H9 (cell line): ENCODE data around the gene ANHX. TPM values are rescaled to one million over a fixed set of nuclear protein-coding genes. Genes with fewer than 3 reads are reported as not detected.

ENCODE experiments used
- DNase-seq: peaks from one replicate; pipeline ENCODE4 v3.0.0-alpha.2; 2017
- H2AFZ ChIP-seq: one replicate; pipeline ENCODE4 v1.6.1; 2013; ENCODE audit warnings: mild to moderate bottlenecking, low read length, control low read depth, moderate library complexity
- H2AK5ac ChIP-seq: 2 replicates; pipeline ENCODE4 v1.6.1; 2013; ENCODE audit warnings: low read length, control low read depth, mixed read lengths; ENCODE audit not compliant: insufficient read length
- H2BK120ac ChIP-seq: one replicate; pipeline ENCODE4 v1.6.1; 2013; ENCODE audit warnings: low read depth, mild to moderate bottlenecking, low read length, control low read depth, inconsistent platforms; ENCODE audit not compliant: poor library complexity, severe bottlenecking
- H2BK12ac ChIP-seq: 2 replicates; pipeline ENCODE4 v1.6.1; 2013; ENCODE audit warnings: low read length, control low read depth, mixed read lengths, low read depth; ENCODE audit not compliant: insufficient read length
- H2BK15ac ChIP-seq: 2 replicates; pipeline ENCODE4 v1.6.1; 2013; ENCODE audit warnings: low read depth, low read length, control low read depth
- H2BK20ac ChIP-seq: one replicate; pipeline ENCODE4 v1.6.1; 2013; ENCODE audit warnings: low read depth, mild to moderate bottlenecking, low read length, control low read depth, inconsistent platforms; ENCODE audit not compliant: poor library complexity, severe bottlenecking
- H2BK5ac ChIP-seq: 2 replicates; pipeline ENCODE4 v1.6.1; 2013; ENCODE audit warnings: low read length, control low read depth, mixed read lengths; ENCODE audit not compliant: insufficient read length
- H3K14ac ChIP-seq: 2 replicates; pipeline ENCODE4 v1.6.1; 2013; ENCODE audit warnings: low read length, control low read depth; ENCODE audit not compliant: insufficient read depth
- H3K18ac ChIP-seq: 2 replicates; pipeline ENCODE4 v1.6.1; 2013; ENCODE audit warnings: low read depth, mild to moderate bottlenecking, mixed read lengths, low read length, control low read depth; ENCODE audit not compliant: insufficient read length
- H3K23ac ChIP-seq: 2 replicates; pipeline ENCODE4 v1.6.1; 2013; ENCODE audit warnings: low read length, control low read depth, mixed read lengths, low read depth; ENCODE audit not compliant: insufficient read length
- H3K23me2 ChIP-seq: 2 replicates; pipeline ENCODE4 v1.6.1; 2013; ENCODE audit warnings: low read depth, mild to moderate bottlenecking, mixed read lengths, low read length, control low read depth; ENCODE audit not compliant: insufficient read length, poor library complexity, severe bottlenecking
- H3K27ac ChIP-seq: 2 replicates; pipeline ENCODE4 v1.5.1; 2013; ENCODE audit warnings: low read length, control low read depth, mixed read lengths, low read depth; ENCODE audit not compliant: insufficient read length
- H3K27me3 ChIP-seq: 2 replicates; pipeline ENCODE4 v1.6.1; 2013; ENCODE audit warnings: low read length, control low read depth, inconsistent platforms; ENCODE audit not compliant: insufficient read depth
- H3K4ac ChIP-seq: 2 replicates; pipeline ENCODE4 v1.6.1; 2013; ENCODE audit warnings: low read depth, mild to moderate bottlenecking, control low read depth, inconsistent platforms, low read length, moderate library complexity
- H3K4me1 ChIP-seq: 2 replicates; pipeline ENCODE4 v1.6.1; 2013; ENCODE audit warnings: low read length, control low read depth, inconsistent platforms; ENCODE audit not compliant: insufficient read depth
- H3K4me2 ChIP-seq: 2 replicates; pipeline ENCODE4 v1.6.1; 2013; ENCODE audit warnings: low read length, control low read depth, mixed read lengths; ENCODE audit not compliant: insufficient read length, insufficient read depth
- H3K56ac ChIP-seq: 2 replicates; pipeline ENCODE4 v1.6.1; 2013; ENCODE audit warnings: low read depth, mild to moderate bottlenecking, mixed read lengths, low read length, control low read depth; ENCODE audit not compliant: insufficient read length
- H3K79me1 ChIP-seq: 2 replicates; pipeline ENCODE4 v1.6.1; 2013; ENCODE audit warnings: low read depth, mild to moderate bottlenecking, moderate library complexity, low read length, control low read depth, inconsistent platforms; ENCODE audit not compliant: insufficient read depth, poor library complexity, severe bottlenecking
- H3K79me2 ChIP-seq: 2 replicates; pipeline ENCODE4 v1.6.1; 2013; ENCODE audit warnings: low read length, control low read depth, inconsistent platforms; ENCODE audit not compliant: insufficient read depth
- H3K9ac ChIP-seq: 2 replicates; pipeline ENCODE4 v1.6.1; 2013; ENCODE audit warnings: low read length, control low read depth, mixed read lengths; ENCODE audit not compliant: insufficient read length; ENCODE audit errors: extremely low read depth
- H3K9me3 ChIP-seq: one replicate; pipeline ENCODE4 v1.6.1; 2013; ENCODE audit warnings: low read depth, low read length, inconsistent platforms; ENCODE audit not compliant: control insufficient read depth
- H3T11ph ChIP-seq: one replicate; pipeline ENCODE4 v1.6.1; 2013; ENCODE audit warnings: mild to moderate bottlenecking, low read length, control low read depth, inconsistent platforms
- H4K20me1 ChIP-seq: one replicate; pipeline ENCODE4 v1.6.1; 2013; ENCODE audit not compliant: control insufficient read depth, insufficient read length, insufficient read depth
- H4K5ac ChIP-seq: 2 replicates; pipeline ENCODE4 v1.6.1; 2013; ENCODE audit warnings: low read depth, mild to moderate bottlenecking, mixed read lengths, low read length, control low read depth; ENCODE audit not compliant: insufficient read length
- H4K8ac ChIP-seq: replicated peaks from 2 replicates; pipeline ENCODE4 v1.6.1; 2013; ENCODE audit warnings: low read length, control low read depth, mixed read lengths, low read depth; ENCODE audit not compliant: insufficient read length
- H4K91ac ChIP-seq: 2 replicates; pipeline ENCODE4 v1.6.1; 2013; ENCODE audit warnings: low read depth, mild to moderate bottlenecking, moderate library complexity, mixed read lengths, low read length, control low read depth; ENCODE audit not compliant: insufficient read length
- H3K27ac Mint-ChIP-seq, 3 experiments: 2 replicates in 2 of 3; 3 replicates in 1 of 3; pipeline ENCODE4 v1.8.0; 2020 to 2021; ENCODE audit warnings: mixed read lengths in 3 of 3, mild to moderate bottlenecking in 1 of 3, moderate library complexity in 1 of 3
- H3K27me3 Mint-ChIP-seq: 2 replicates; pipeline ENCODE4 v1.8.0; 2021; ENCODE audit warnings: low read depth, mild to moderate bottlenecking, moderate library complexity, mixed read lengths
- H3K36me3 Mint-ChIP-seq, 3 experiments: 2 replicates in 2 of 3; 3 replicates in 1 of 3; pipeline ENCODE4 v1.8.0; 2020 to 2021; ENCODE audit warnings: low read depth in 3 of 3, mixed read lengths in 3 of 3; ENCODE audit not compliant: insufficient read depth in 1 of 3
- H3K4me1 Mint-ChIP-seq, 2 experiments: 2 replicates each; pipeline ENCODE4 v1.8.0; 2020; ENCODE audit warnings: mixed read lengths in 2 of 2
- H3K4me3 Mint-ChIP-seq, 2 experiments: 2 replicates in 1 of 2; 3 replicates in 1 of 2; pipeline ENCODE4 v1.8.0; 2020 to 2021; ENCODE audit warnings: mild to moderate bottlenecking in 2 of 2, mixed read lengths in 2 of 2, moderate library complexity in 1 of 2
- H3K9me3 Mint-ChIP-seq, 2 experiments: 2 replicates in 1 of 2; 3 replicates in 1 of 2; pipeline ENCODE4 v1.8.0; 2020; ENCODE audit warnings: mild to moderate bottlenecking in 2 of 2, mixed read lengths in 2 of 2, moderate library complexity in 1 of 2
- CTCF ChIP-seq: fragments of 200-600 bp; sonication (generic); conservative IDR thresholded peaks from 3 replicates; pipeline ENCODE4 v1.8.0; 2021; ENCODE audit warnings: antibody characterized with exemption, mild to moderate bottlenecking
- WGBS: extraction: QIAGEN DNeasy Blood & Tissue Kit; methylation state at CpG from one replicate; pipeline ENCODE4 v1.1.7; 2013; ENCODE audit warnings: missing lambda C conversion rate, low lambda C conversion rate, mixed read lengths; ENCODE audit not compliant: insufficient read length; ENCODE audit errors: extremely low coverage; 5-methylcytosine and 5-hydroxymethylcytosine counted together
- total RNA-seq: library from RNA; stranded (reverse); gene quantifications from 2 replicates; pipeline ENCODE4 v1.2.1, GENCODE V29; 2021

ANHX gene
- total RNA-seq, 1 experiment from 2014 or later, result not detected

GRCh38 chr12:133172491-133172890, 63.2 kb downstream of the ANHX start:
- H3K9ac ChIP-seq, result no peak overlapping the region
- H3K9me3 ChIP-seq, result peaks cover 52% of the 10 kb centered on the region
- no peaks in the 10 kb centered on the region for H4K20me1 ChIP-seq
- Mint-ChIP-seq H3K4me1 (no peaks in the 10 kb centered on the region), H3K27me3 (peaks cover 2% of the 10 kb centered on the region; the same call in 1 of the 2 replicates), H3K9me3 (peaks cover 89 to 91% of the 10 kb centered on the region in 2 experiments), H3K36me3 (peaks cover 10 to 31% (median 11%) of the 10 kb centered on the region in 3 experiments; a peak in 5 of 7 replicates), H3K4me3 (no peak overlapping the region), H3K27ac (no peak overlapping the region)
- H3K79me1 ChIP-seq, result no peaks in the 10 kb centered on the region
- no peak overlapping the region for H2AK5ac ChIP-seq
- TF ChIP-seq CTCF, result no peak
- no peaks in the 10 kb centered on the region for H3K79me2 ChIP-seq
- no peak overlapping the region for H2BK15ac ChIP-seq
- H3K4me1 ChIP-seq, result no peaks in the 10 kb centered on the region
- H3K18ac ChIP-seq, result no peak overlapping the region
- H2BK12ac ChIP-seq, result no peak overlapping the region
- H3K56ac ChIP-seq, result no peak overlapping the region
- no peak overlapping the region for H2BK120ac ChIP-seq
- no peak overlapping the region for H3K23ac ChIP-seq
- no peak overlapping the region for H3K4me2 ChIP-seq
- no peak overlapping the region for H3K27ac ChIP-seq
- no peak overlapping the region for H2AFZ ChIP-seq
- no peak overlapping the region for H3K4ac ChIP-seq
- no peak overlapping the region for H3K14ac ChIP-seq
- no peaks in the 10 kb centered on the region for H3K23me2 ChIP-seq
- H2BK20ac ChIP-seq, result no peak overlapping the region
- no peak overlapping the region for H4K91ac ChIP-seq
- no peak overlapping the region for H4K5ac ChIP-seq
- no peaks in the 10 kb centered on the region for H3K27me3 ChIP-seq
- no CpG with 5 or more reads among the region's 1 CpG for WGBS
- no peak overlapping the region for H2BK5ac ChIP-seq
- no peak for DNase-seq
- no peak overlapping the region for H4K8ac ChIP-seq
- no peak overlapping the region for H3T11ph ChIP-seq

Other genes with a start within 250 kb of the ANHX start
- 13.2 and 16.9 TPM in 2 replicates for gene ZNF26, start 249.5 kb downstream of the ANHX start, total RNA-seq
- gene ZNF84, start 198.4 kb downstream of the ANHX start, total RNA-seq, result 42.1 and 45.1 TPM in 2 replicates
- gene ZNF140, start 155.0 kb downstream of the ANHX start, total RNA-seq, result 19.2 and 21.7 TPM in 2 replicates
- 1.7 and 2.1 TPM in 2 replicates for gene ZNF891, start 105.6 kb downstream of the ANHX start, total RNA-seq
- gene ZNF10, start 105.2 kb downstream of the ANHX start, total RNA-seq, result 15.3 and 17.3 TPM in 2 replicates
- gene ZNF268, start 54.4 kb downstream of the ANHX start, total RNA-seq, result 37.6 and 38.2 TPM in 2 replicates